GM12878 (cell line): ENCODE measurements around the gene RIT2. TPM values are rescaled to one million over a fixed set of nuclear protein-coding genes. Genes with fewer than 3 reads are reported as not detected.

Source experiments
- ATAC-seq: fragments of 200-7000 bp; cut with Tn5 transposase; 3 replicates; pipeline ENCODE4 v1.9.1; 2020; ENCODE audit warnings: mild to moderate bottlenecking, moderate library complexity
- BruUV-seq: library from RNA; stranded (reverse); fragments of 400-500 nt; replicated peaks from 2 replicates; lab custom pipeline; 2021; lab: Mats Ljungman, UMichigan
- CTCF ChIA-PET: fragments of 300-600 bp; sonication (Branson Sonifier 250); formaldehyde crosslinking; extraction: SDS; loops from one replicate; lab custom pipeline; 2021; ENCODE audit warnings: inconsistent platforms; lab: Yijun Ruan, JAX
- POLR2A ChIA-PET: fragments of 350-600 bp; formaldehyde crosslinking; extraction: SDS; loops from one replicate; lab custom pipeline; 2021; ENCODE audit warnings: inconsistent platforms; lab: Charles Lee
- RAD21 ChIA-PET: fragments of 300-600 bp; sonication (Branson Sonifier 250); formaldehyde crosslinking; loops from one replicate; lab custom pipeline; 2023; ENCODE audit warnings: antibody characterized with exemption; ENCODE audit not compliant: unreplicated experiment; lab: Charles Lee
- SMC1A ChIA-PET: fragments of 300-600 bp; sonication (Branson Sonifier 250); formaldehyde crosslinking; loops from one replicate; lab custom pipeline; 2023; ENCODE audit not compliant: unreplicated experiment, uncharacterized antibody; lab: Charles Lee
- DNase-seq: peaks from one replicate; pipeline ENCODE4 v3.0.0-alpha.2; 2011; ENCODE audit warnings: low read depth, low spot score
- FAIRE-seq: peaks from 3 replicates; lab custom pipeline; 2011; peaks lifted over from hg19 to GRCh38; lab: Jason Lieb, UNC
- H2AFZ ChIP-seq: 2 replicates; pipeline ENCODE4 v1.6.0; 2011; ENCODE audit warnings: low read depth, low read length, control low read depth; ENCODE audit not compliant: control insufficient read depth
- H3K27ac ChIP-seq: 2 replicates; pipeline ENCODE4 v1.5.1; 2011; ENCODE audit warnings: control low read depth; ENCODE audit not compliant: control insufficient read depth, insufficient read depth
- H3K27me3 ChIP-seq, 2 experiments: replicated peaks in 1 of 2; 2 replicates each; pipeline versions ENCODE4 v1.6.0 to v1.6.1; 2011; ENCODE audit warnings: low read length in 1 of 2; ENCODE audit not compliant: control insufficient read depth in 2 of 2, insufficient read depth in 2 of 2
- H3K36me3 ChIP-seq, 2 experiments: 2 replicates each; pipeline ENCODE4 v1.5.1; 2011; ENCODE audit warnings: low read length in 1 of 2; ENCODE audit not compliant: control insufficient read depth in 2 of 2, insufficient read depth in 2 of 2
- H3K4me1 ChIP-seq: 2 replicates; pipeline ENCODE4 v1.6.1; 2011; ENCODE audit warnings: mild to moderate bottlenecking, low read length, moderate library complexity, mixed read lengths; ENCODE audit not compliant: control insufficient read depth, insufficient read depth
- H3K4me2 ChIP-seq: 2 replicates; pipeline ENCODE4 v1.6.0; 2011; ENCODE audit warnings: control low read depth; ENCODE audit not compliant: control insufficient read depth, insufficient read depth
- H3K4me3 ChIP-seq: fragments of 200-600 bp; sonication (generic); 2 replicates; pipeline ENCODE4 v1.5.1; 2016
- H3K79me2 ChIP-seq: 2 replicates; pipeline ENCODE4 v1.6.0; 2011; ENCODE audit warnings: low read length; ENCODE audit not compliant: control insufficient read depth, insufficient read depth
- H3K9ac ChIP-seq: 2 replicates; pipeline ENCODE4 v1.8.0; 2011; ENCODE audit warnings: low read length, control low read depth, mixed read lengths; ENCODE audit not compliant: control insufficient read depth, insufficient read depth
- H3K9me3 ChIP-seq: replicated peaks from 3 replicates; pipeline ENCODE4 v1.5.1; 2011; ENCODE audit warnings: mild to moderate bottlenecking, low read length; ENCODE audit not compliant: control insufficient read depth, insufficient read depth
- H4K20me1 ChIP-seq: 2 replicates; pipeline ENCODE4 v1.6.0; 2011; ENCODE audit not compliant: control insufficient read depth, insufficient read depth
- ASH2L ChIP-seq: fragments of 300-600, 200-600 bp; sonication (generic); IDR thresholded peaks from 2 replicates; pipeline ENCODE4 v1.6.1; 2017; ENCODE audit warnings: low read depth, mild to moderate bottlenecking, borderline replicate concordance
- BCL11A ChIP-seq: IDR thresholded peaks from 2 replicates; pipeline ENCODE4 v1.6.1; 2011; ENCODE audit warnings: low read depth, low read length
- BRCA1 ChIP-seq: IDR thresholded peaks from 2 replicates; pipeline ENCODE4 v1.6.1; 2011; ENCODE audit warnings: low read depth, low read length, improper control_type of control experiment
- CUX1 ChIP-seq: IDR thresholded peaks from 2 replicates; pipeline ENCODE4 v1.6.1; 2012; ENCODE audit warnings: improper control_type of control experiment, low read depth, low read length; ENCODE audit not compliant: insufficient replicate concordance
- EGR1 ChIP-seq, 2 experiments: IDR thresholded peaks; 1 replicate in 1 of 2; 2 replicates in 1 of 2; pipeline ENCODE4 v1.6.1; 2011 to 2012; ENCODE audit warnings: low read depth in 2 of 2, low read length in 2 of 2, borderline replicate concordance in 1 of 2, mild to moderate bottlenecking in 1 of 2, moderate library complexity in 1 of 2
- MXI1 ChIP-seq: fragments of 150-350 bp; IDR thresholded peaks from 2 replicates; pipeline ENCODE4 v1.6.1; 2011; ENCODE audit warnings: low read depth, mild to moderate bottlenecking, inconsistent platforms, low read length, improper control_type of control experiment
- MYB ChIP-seq: fragments of 150-350 bp; IDR thresholded peaks from 2 replicates; pipeline ENCODE4 v1.6.1; 2014; ENCODE audit warnings: mild to moderate bottlenecking, low read depth, low read length, borderline replicate concordance
- NR2C1 ChIP-seq: fragments of 450-650 bp; IDR thresholded peaks from 2 replicates; pipeline ENCODE4 v1.6.1; 2017; ENCODE audit warnings: antibody characterized with exemption, mild to moderate bottlenecking, moderate library complexity
- REST ChIP-seq: IDR thresholded peaks from 2 replicates; pipeline ENCODE4 v1.6.1; 2012; ENCODE audit warnings: mild to moderate bottlenecking, low read depth, low read length
- RFX5 ChIP-seq: IDR thresholded peaks from 2 replicates; pipeline ENCODE4 v1.6.1; 2011; ENCODE audit warnings: low read depth, low read length, improper control_type of control experiment
- TCF12 ChIP-seq: IDR thresholded peaks from 2 replicates; pipeline ENCODE4 v1.6.1; 2011; ENCODE audit warnings: low read depth, mild to moderate bottlenecking, low read length
- ZBTB40 ChIP-seq: fragments of 450-650 bp; IDR thresholded peaks from 2 replicates; pipeline ENCODE4 v1.6.1; 2016; ENCODE audit warnings: mild to moderate bottlenecking, moderate library complexity, borderline replicate concordance
- WGBS: methylation state at CpG from one replicate; pipeline ENCODE4 v1.1.6; 2016; ENCODE audit warnings: low lambda C conversion rate; ENCODE audit not compliant: insufficient replicate concordance, insufficient coverage; ENCODE audit errors: missing lambda C conversion rate; 5-methylcytosine and 5-hydroxymethylcytosine counted together
- in situ Hi-C: fragments of 300-500 bp; cut with MboI; formaldehyde crosslinking; loops from 9 replicates; pipeline ENCODE4 v1.14.3; 2018; ENCODE audit warnings: mixed read lengths
- intact Hi-C: fragments of 100-400 bp; cut with micrococcal nuclease; formaldehyde crosslinking; loops from one replicate; pipeline ENCODE4 v1.14.2; 2022; ENCODE audit not compliant: unreplicated experiment
- polyA plus RNA-seq, 11 experiments: library from polyadenylated mRNA; depleted of rRNA in 4 of 11; unstranded in 6 of 11; stranded (reverse) in 5 of 11; fragments of >200 nt; fragmentation: Nextera tagmentation in 4 of 11; fragmentation: Illumina TruSeq in 1 of 11; extraction: Ambion mirVana in 4 of 11; extraction: Trizol in 1 of 11; gene quantifications; 1 replicate in 1 of 11; 2 replicates in 10 of 11; pipeline versions ENCODE4 v1.2.1 to v1.2.3, GENCODE V29; 2011 to 2016; ENCODE audit warnings: inconsistent platforms in 2 of 11, missing spikeins in 2 of 11, low read depth in 1 of 11
- total RNA-seq, 4 experiments: library from RNA; depleted of rRNA in 3 of 4; stranded (reverse); fragments of >200 nt in 3 of 4; fragmentation: Illumina TruSeq in 1 of 4; extraction: Trizol in 1 of 4; gene quantifications; 2 replicates each; pipeline versions ENCODE4 v1.2.1 to v1.2.3, GENCODE V29; 2013 to 2021

RIT2 gene
- total and polyA plus RNA-seq, 10 of the 15 experiments (the other 5 are each of a cell fraction or from before 2014, with no cell fraction given): not detected

GRCh38 chr18:43013486-43013885 is 102.0 kb downstream of the RIT2 start:
- Histone ChIP-seq H3K36me3 (no peaks in the 10 kb centered on the region), H3K9me3 (no peaks in the 10 kb centered on the region), H3K4me2 (no peak overlapping the region), H3K4me3 (no peak overlapping the region), H2AFZ (no peak overlapping the region), H3K27me3 (no peaks in the 10 kb centered on the region), H3K9ac (no peak overlapping the region), H3K79me2 (no peaks in the 10 kb centered on the region), H3K27ac (no peak overlapping the region), H3K4me1 (no peaks in the 10 kb centered on the region), H4K20me1 (no peaks in the 10 kb centered on the region)
- ATAC-seq: no peak
- ChIA-PET RAD21 (no interaction called here), SMC1A (no interaction called here), POLR2A (no interaction called here), CTCF (interaction anchor here (0.8 kb wide), 1 partner anchor 714 kb away, joined by 3 read pairs; no protein-coding TSS in a partner anchor)
- intact Hi-C loops: no loop called here
- in situ Hi-C loops: no loop called here
- DNase-seq: no peak
- no TSS peak for BruUV-seq
- WGBS: 37% methylated on average over 3 of the region's 3 CpGs
- no peak for FAIRE-seq
- TF ChIP-seq ASH2L (no peak), EGR1 (IDR thresholded peaks at IDR 0.05; ENCODE audit: borderline replicate concordance in 1 of 2, low read depth in 2 of 2, low read length in 2 of 2) (no peak), ZBTB40 (no peak), BRCA1 (no peak), NR2C1 (no peak), RFX5 (no peak), CUX1 (no peak), BCL11A (no peak), MYB (no peak), REST (no peak), MXI1 (no peak), TCF12 (no peak)
